Retina (tissue), 1 donor: ENCODE results near the gene PRDM16.

Source experiments
- DNase-seq: peaks from one replicate; pipeline ENCODE4 v3.0.0-alpha.2; 2016

Gene PRDM16

DNA sequence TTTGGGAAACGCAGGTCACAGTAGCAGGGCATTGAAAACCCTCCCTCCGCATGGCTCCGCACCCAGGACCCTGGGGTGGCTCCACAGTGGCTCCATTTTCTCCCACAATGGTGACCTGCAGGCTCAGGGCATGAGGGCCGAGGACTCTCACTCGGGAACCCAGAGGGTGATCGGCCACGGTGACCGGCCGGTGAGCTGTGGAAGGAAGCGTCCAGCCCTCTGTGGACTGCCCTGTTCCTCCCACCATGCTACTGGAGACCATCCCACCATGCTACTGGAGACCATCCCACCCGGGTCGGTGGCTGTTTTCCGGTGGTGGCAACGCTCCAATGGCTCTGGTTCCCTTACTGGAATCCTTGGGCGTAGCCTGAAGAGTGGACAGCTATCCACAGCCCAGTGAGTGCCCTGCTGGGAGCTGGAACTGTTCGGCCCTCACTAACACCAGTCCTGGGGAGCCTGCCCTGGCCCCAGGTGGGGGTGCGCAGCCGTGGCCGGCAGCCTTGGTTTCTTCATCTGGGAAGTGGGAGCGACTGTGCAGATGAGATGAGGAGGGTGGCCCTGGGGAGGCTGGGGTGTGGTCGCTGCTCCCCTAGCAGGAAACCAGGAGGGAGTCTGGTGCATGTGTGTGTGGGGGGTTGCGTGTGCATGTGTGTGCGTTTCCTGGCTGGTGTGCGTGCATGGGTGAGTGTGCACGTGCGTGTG lies 59.6 kb downstream of the PRDM16 start:
- no peak for DNase-seq

DNA sequence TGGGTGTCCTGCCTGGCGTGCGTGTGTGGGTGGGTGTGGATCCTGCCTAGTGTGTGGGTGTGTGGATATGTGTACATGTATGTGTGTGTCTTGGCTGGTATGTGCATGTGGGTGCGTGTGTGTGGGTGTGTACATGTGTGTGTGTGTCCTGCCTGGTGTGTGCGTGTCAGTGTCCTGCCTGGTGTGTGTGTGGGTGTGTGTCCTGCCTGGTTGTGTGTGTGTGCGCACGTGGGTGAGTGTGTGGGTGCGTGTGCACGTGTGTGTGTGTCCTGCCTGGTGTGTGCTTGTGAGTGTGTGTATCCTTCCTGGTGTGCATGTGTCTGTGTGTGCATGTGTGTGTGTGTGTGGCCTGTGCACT lies 60.1 kb downstream of the PRDM16 start:
- DNase-seq = no peak

DNA sequence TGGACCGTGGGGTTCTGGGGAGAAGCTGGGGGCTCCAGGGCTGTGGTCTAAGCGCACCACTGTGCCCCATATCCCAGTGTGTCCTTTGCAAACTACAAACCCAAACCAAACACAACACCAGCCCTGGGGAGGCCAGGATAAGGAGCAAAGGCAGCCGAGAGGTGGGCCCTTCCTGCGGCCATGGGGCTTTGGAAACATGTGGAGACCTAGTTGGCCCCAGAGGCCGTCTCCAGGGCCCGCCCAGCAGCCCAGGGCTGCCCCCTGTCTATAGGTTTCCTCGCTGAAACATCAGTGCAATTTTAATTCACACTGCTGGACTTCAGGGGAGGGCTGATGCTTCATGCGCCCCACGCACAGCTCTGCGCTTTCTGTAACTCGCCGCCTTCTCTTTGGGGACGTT lies 61.3 kb downstream of the PRDM16 start:
- no peak for DNase-seq

DNA sequence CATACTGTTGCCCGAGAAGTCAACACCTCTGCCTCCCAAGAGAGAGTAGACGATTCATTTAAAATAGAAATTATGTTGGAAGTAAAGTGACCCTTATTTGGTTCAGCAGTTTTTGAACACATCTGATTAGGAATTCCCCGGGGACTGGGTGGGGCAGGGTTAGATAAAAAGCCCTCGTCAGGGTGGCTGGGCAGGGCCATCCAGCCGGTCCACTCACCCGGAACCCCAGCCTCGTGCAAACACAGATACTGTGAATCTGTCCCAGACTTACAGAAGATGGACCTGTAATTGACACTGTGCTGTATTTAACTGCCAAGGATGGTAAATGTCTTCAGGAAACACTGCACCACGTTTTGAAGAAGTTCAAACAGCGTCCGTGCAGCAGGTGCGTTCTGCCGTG lies 63.7 kb downstream of the PRDM16 start:
- no peak for DNase-seq

DNA sequence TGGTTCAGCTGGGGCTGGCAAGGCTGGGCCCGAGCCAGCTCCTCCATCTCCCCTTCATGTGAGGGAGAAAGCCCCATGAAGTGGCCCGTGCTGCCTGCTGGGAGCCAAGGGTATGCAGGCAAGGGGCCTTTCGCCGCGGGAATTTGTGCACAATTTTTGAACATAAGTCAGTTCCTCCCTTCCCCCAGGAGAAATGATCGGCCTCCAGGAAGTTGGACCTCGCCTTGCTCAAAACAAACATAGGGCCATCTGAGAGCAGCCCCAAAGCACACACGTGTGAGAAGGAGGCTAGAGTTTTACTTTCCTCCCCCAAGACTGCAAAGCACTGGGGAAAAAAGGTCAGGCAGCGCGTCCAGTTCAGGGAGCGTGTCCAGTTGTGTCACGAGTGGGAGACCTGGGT lies 64.7 kb downstream of the PRDM16 start:
- no peak for DNase-seq

DNA sequence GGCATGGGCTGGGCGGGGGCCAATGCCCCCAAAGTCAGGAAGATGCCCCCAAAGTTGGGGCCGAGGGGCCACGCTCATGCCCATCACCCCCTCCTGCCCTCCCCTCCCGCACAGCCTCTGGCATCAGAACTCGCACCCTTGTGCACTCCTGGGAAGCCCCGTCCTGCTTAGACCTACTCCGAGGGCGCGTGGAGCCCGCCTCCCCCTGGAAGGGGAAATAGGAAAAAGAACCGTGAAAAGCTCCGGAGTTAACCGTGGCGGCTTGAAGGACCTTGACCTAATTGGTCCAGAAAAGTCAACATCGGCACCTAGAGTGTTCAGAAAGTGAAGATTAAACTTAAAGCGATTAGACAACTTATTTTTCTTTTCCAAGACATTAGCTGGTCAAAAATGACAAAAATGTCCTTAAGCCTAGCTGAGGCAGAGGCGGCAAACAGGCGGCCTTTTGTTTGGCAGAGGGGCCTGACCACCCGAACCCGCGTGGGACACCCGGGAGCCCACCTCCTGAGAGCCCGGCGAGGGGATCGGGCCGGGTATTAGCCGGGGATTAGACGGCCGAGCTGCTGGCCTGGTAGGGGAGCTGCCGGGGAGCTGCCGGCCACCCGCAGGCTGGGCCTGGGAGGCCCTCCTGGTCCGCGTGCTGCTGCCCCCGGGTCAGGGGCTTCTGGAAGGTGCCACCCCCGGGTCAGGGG lies 65.5 kb downstream of the PRDM16 start:
- no peak for DNase-seq

DNA sequence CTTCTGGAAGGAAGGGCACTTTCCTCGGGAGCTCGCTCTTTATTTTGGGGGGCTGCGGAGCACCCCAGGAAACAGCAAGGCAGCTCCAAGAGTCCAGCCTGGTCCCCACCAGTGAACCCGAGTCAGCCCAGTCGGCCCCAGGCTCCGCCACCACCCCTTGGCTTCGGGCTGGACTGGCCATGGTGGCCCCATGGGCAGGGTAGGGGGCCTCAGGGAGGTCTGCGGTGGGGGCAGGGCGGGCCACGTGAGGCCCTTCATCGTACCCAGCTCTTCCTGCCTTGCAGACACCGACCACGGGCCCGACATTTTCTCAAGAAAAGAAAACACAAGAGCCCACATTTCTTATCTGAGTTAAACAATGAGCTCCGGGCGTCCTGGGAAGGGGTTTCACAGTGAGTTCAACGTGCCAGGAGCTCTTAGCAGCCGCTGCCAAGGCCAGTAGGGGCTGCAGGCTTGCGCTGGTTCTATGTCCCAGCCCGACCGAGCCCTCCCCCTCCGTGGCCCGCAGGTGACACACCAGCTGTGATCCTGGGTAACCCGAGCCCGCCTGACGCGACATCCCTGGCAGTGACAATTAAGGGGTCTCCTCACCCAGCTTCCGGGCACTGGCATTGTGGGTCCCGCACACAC lies 66.2 kb downstream of the PRDM16 start:
- no peak for DNase-seq

DNA sequence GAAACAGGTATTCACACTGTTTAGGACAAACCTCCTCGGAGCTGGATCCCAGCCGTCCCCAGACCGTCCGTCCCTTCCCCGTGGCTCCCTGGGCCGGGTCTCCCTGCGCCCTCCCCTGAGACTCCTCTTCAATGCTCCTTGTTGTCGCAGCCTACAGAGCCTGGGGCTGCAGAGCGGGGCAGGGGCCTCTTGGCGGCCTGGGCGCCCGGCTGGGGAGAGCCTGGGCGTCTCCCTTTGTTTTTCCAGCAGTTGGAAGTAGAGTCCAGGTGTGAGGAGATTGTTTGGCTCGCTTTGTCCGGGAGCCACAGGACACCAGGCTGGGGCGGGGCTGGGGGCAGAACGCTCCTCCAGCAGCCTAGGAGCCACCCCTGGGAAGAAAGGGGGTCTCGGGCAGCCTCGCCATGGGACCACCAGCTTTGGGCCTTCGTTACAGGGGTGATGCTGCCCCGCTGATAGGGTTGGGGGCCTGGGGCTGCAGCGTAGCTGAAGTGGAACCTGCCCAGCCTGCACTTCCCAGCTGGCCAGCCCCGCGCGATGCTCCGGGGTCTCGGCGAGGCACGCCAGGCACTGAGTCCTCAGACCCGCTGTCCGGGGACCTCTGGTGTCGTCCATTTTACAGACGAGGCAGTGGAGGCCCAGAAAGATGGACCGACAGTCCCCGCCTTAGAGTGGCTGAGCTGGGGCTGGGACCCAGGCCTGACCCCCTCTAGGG lies 66.9 kb downstream of the PRDM16 start:
- no peak for DNase-seq

DNA sequence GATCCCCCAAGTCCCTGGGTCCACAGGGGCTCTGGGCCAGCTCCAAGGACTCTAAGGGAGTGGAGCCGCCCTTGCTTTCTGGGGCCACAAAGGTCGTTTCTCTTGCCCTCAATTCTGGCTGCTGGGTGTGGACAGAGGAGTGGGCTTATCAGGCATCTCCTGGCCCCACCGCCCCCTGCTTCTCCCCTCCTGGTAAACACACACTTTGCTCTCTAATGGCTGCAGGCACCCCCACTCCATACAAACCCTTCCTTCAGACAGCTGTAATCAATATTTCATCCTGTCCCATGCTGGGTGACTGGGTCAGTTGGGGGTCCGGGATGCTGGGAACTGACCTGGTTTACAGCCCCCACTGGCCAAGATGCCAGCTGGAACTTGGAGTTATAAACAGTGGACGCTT lies 67.5 kb downstream of the PRDM16 start:
- no peak for DNase-seq

DNA sequence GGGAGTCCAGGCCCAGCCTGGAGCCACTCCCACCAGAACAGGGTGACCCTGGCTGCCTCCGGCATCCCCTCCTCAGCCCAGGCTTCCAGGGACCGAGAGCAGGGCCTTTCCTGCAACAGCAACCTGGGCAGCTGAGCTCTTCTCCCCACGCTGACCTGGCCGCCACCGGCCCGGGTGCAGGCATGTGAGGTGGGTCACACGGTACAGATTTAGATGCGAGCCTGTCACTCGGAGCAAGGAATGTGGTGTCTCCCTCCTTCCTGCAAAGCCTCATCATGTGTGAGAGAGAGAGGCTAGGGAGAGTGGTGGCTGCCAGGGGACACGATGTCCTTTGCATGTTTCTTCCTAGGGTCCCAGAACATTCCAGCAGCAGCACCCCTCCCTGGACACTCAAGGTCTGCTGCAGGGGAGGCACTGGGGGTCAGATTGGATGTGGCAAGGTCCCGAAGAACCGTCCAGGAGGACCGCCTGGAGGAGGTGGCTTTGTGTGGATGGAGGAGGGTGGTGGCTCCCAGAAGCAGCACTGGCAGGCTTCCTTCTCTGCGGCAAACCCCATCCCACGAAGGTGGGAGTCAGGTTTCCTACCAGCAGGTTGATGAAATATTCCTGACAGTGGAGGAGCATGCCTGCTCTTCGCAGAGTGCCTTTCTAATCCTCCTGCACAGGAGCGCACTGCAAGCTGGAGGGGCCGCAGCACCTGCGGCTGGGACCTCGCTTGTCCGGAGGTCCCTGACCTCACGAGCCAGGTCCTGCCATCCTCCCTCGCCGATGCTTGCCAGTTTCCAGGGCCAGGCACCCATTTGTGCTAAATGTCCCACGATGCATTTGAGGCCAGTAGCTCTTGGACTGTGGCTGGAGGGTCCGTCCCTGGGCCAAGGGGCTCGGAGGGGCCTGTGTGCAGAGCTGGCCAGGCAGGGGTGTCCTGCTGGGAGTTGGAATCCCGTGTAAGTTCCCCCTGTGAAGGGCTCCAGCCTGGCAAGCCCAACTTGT lies 68.4 kb downstream of the PRDM16 start:
- DNase-seq = no peak

DNA sequence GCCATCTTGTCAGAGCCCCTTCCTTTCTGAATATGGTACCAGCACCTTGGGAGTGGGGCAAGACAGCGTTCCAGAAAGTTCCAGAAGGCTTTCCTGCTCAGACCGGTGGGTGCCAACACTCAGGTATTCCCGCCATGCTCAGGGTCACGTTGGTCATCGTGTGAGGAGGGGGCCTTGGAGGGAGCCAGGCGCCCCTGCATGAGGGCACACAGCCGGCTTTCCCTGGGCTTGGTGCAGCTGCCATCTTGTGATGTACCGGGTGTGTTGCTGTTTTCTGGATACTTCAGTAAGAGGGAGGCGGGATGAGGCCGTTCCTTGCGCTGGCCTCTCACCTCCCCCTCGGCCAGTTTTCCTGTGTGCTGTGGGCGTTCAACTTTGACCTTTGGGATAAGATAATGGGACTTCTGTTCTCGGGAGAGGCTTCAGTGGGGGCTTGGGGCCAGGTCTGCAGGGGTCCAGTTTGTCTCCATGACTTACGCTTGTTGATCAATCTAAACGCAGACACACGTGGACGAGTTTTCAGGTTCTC lies 69.7 kb downstream of the PRDM16 start:
- no peak for DNase-seq

DNA sequence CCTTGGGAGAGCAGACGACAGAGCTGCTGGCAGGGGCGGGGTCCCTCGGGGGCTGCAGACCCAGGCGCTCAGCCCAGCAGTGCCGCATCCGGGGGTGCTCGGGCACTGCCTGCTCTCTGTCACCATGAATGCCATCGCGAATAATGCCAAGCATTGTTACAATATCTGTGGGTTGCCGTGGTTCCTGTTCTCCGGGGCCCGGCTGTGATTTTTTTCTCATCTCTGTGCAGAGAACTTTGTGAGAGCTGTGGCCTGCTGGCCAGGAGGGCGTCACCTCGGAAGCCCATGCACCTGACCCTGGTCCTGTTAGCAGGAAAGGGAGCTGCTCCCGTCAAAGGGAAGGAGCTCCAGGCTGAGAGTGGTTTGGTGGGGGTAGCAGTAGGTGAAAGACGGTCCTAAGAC lies 70.4 kb downstream of the PRDM16 start:
- DNase-seq = no peak

DNA sequence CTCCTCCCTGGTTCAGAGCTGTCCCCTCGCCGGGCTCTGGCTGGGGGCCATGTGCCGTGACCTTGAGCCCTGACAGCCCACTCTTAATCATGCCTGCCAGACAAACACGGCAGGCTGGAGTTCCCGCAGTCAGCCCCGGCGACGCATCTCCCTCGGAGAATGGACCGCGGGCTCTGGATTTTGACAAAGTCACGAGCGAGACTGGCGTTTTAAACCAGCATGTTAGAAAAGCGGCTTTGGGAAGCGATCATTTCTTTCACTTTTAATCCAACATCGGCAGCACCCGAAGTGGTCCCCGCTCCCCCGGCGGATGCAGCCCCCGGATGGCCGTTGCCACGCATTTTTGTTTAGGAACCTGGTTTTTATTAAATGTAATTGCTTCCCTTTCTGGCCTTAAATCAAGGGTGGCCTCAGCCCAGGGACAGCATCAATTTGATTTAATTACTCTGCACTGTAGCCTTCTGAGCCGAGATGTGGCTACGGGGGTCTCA lies 70.9 kb downstream of the PRDM16 start:
- no peak for DNase-seq

DNA sequence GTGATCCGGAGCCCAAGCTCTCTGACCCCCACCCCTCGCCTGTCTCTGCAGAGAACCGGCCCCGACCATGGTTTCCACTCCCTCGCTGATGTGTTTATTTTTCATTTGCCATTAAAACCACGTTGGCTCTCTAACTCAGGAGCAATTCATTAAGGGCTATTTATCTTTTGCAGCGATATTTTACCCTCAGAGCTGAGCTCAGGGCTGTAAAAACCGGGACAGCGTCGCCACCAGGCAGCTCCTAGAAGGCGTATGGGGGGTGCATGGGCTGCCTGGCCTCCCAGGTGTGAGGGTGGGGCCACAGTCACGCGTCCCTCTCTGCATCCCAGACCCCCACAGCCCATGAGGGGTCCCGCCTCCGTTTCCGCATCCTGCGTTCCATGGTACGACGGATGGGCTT lies 71.4 kb downstream of the PRDM16 start:
- DNase-seq = no peak

DNA sequence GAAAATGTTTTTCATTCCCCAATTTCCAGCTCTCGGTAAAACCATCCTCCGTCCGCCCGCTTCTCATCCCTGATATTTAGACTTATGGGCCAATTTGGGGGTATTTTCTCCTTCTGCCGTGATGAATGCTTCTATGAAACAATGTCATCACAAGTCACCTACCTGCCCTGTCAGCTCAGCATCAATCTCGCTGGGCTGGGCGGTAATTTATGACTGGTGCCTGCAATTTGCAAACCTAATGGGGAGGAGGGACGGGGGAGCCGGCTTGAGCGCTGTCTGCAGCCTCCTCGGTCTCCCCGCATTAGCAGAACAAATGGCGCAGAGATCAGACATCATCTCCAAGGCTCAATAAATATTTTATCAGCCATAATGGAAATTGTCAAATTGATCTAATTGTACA lies 72.1 kb downstream of the PRDM16 start:
- no peak for DNase-seq

DNA sequence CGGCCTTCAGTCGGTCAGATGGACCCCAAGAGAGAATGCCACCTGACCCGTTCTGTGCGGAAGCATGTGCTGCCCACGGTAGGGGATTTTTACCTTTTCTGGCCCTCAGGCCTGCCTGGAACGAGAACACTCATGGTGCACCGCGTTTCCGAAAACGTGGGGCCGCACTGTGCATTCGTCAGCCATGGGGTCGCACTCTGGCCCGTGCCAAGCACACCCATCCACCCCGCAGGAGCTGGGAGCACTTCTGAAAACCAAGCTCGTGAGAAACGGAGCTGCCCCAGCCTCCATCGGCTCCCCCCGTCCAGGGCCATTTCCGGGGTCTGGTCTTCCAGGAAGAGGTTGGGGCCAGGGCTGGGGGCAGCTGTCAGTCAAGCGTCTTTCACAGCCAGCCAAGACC lies 72.8 kb downstream of the PRDM16 start:
- DNase-seq = no peak

DNA sequence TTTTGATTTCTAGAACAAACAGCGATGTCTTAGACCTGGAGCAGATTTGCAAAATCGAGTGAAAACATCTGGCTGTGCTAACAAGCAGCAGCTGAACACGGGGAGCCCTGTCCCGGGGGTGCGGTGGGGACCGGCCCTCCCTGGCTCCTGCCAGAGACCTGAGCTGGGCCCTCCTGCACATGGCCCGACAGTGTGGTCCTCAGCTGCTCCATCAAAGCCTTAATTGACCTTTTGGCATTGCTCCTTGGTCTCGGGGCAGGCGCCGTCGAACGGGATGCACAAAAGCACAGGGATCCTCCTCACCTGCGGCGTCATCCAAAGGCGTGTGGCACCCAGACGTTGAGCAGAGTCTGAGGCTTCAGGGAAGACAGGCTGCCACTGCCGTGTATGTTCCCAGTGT lies 73.2 kb downstream of the PRDM16 start:
- DNase-seq = no peak

DNA sequence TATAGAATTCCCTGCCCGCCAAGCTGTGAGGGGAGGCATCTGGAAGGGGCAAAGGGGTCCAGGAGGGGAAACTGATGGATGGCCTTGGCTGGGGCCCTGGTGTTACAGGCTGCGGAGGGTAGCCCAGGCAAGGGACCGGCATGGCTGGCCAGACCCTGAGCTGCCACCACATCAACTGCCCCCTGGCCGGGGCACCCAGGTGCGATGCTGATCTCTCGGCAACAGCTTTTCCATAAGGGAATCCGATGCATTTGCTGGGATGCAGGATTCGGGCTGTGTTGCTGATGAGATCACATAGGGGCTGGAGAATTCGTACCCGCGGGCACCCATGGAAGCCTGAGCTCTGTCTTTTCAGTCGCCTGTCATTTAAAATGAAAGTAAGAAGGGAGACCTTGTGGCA lies 73.7 kb downstream of the PRDM16 start:
- no peak for DNase-seq

DNA sequence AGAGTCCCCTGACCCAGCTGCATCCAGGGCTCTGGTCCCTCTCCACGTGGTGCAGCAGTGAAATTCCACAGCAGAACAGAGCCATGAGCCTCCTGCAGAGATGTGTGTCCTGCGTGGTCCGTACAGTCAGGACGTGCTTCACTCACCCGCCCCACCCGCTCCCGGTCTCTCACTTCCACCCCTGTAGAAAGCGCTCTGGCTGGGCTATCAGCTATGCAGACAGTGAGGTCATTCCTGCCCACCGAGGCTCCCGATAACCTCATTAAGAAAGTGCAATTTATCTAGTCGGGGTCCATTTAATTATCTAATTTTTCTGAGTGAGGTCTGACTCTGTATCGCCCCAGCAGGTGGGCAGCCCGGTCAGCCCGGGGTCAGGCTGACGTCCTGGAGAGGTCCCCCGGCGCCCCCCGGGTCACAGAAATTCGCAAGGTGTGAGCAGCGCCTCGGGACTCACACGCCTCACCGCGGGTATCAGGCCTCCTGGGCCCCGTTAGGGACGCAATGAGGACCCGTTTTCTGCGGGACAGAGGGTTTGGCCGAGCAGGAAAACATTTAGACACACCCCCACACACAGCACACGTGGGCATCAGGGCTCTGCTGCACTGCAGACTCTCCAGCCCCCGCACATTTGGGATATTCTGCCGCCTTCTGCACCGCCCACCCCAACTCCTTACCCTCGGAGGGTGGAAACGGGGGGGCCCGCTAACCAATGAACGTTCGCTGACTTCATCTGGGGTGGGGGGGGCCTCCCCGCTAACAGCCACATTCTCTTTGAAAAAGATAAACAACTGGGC lies 76.7 kb downstream of the PRDM16 start:
- peak; percentile 52 for DNase-seq

DNA sequence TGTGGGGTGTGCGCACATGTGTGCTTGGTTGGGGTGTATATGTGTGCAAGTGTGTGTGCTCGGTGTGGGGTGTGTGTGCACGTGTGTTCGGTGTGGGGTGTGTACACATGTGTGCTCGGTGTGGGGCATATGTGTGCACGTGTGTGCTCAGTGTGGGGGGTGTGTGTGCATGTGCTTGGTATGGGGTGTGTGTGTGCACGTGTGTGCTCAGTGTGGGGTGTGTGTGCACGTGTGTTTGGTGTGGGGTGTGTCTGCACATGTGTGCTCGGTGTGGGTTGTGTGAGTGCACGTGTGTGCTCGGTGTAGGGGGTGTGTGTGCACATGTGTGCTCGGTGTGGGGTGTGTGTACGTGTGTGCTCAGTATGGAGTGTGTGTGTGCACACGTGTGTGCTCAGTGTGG lies 77.5 kb downstream of the PRDM16 start:
- DNase-seq = no peak

DNA sequence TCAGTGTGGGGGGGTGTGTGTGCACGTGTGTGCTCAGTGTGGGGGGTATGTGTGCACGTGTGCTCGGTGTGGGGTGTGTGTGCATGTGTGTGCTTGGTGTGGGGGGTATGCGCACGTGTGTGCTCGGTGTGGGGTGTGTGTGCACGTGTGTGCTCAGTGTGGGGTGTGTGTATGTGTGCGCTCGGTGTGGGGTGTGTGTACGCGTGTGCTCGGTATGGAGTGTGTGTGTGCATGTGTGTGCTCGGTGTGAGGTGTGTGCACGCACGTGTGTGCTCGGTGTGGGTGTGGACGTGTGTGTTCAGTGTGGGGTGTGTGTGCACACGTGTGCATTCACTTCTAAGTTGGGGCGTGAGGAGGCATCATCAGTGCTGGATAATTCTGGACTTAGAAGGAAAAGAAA lies 77.9 kb downstream of the PRDM16 start:
- DNase-seq = no peak
